ENCODE results near the gene FOXB1.
A peak's percentile ranks its signal among the peaks of the same experiment; 100 is the strongest.

The FOXB1 gene

DNA sequence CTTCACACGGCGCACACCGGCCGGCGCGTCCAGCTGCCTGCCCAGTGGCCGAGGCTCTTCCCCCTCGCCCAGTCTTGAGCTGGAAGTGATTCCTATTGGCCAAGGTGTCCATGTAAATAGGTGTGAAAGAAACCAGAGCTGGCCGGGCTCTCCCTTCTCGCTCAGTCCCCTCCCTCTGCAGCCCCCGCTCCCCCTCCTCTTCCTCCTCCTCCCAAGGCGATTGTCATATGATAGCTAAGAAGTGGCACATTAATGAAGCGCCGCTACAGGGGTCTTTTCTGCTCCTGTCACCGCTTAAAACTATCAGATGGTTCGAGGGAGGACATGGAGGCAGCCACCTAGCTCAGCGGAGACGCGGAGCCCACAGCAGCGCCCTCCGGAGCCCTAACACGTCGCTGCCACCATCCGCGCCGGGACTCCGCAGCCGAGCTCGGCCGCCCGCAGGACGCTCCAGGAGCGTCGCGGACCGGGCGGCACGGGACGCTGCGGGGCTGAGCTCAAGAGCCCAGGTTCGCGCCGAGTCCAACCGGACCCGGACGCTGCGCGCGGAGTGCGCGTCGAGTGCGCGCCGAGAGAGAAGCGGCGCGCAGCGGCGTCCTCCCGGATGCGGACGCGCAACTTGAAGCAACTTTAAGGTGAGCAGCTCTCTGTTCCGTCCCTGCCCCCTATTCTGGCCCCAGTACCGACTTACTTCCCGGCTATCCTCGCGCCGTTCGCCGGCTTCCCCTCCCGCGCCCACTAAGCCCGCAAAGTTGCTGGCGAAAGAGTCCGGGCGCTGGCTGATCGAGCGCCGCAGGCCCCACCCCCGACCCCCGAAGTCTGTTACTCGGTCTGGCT is at the start of gene FOXB1:
FOXB1 (plus strand) TSS at position 303 of the 837 bp plus-strand sequence. CDS start 653 bp downstream, outside the sequence.
- no peak for DNase-seq

DNA sequence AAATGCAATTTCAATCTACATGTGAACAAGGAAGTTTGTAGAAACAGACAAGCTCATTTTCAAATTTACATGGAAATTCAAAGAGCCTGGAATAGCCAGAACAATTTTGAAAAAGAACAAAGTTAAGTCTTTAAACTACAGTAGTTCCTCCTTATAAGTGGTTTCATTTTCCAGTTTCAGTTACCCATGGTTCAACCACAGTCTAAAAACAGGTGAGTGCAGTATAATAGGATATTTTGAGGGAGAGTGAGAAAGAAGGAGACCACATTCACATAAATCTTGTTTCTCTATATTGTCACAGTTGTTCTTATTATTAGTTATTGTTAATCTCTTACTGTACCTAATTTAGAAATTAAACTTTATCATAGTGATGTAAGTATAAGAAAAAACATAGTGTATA is 45.8 kb upstream of the FOXB1 start:
- DNase-seq, result no peak

DNA sequence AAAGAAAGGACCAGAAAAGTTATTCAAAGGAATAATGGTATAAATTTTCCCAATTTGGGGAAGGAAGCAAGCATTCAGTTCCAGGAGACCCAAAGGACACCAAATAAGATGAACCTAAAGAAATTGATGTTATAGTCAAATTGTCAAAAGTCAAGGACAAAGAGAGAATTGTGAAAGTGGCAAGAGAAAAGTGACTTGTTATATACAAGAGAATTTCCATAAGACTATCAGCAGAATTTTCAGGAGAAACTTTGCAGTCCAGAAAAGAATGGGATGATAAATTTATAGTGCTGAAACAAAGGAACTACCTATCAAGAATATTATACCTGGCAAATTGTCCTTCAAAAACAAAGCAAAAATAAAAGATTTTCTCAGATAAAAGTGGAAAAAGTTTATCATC is 43.8 kb upstream of the FOXB1 start:
- DNase-seq, result no peak

DNA sequence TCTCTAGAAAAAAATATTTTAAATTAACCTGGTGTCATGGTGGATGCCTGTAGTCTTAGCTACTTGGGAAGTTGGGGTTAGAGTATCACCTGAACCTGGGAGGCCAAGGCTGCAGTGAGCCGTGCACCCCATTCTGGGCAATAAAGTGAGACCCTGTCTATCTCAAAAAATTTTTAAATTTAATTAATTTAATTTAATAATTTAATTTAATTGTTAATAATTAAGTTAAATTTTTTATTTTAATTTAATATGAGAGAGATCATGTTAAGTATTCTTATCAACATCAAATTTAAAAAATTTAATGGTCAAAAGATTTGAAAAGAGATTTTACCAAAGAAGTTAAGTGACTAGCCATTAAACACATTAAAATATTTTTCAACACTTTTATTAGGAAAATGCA is 40.8 kb upstream of the FOXB1 start:
- no peak for DNase-seq

DNA sequence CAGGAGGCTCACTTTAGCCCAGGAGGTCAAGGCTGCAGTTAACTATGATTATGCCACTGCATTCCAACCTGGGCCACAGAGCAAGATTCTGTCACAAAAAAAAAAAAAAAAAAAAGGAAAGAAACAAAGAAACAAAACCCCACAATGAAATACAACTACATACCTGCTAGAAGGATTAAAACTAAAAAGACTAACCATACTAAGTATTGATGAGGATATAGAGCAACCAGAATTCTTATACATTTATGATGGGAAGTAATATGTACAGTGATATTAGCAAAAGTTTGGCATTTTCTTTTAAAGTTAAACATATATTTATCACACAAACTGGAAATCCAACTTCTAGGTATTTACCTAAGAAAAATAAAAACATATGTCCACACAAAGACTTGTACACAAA is 40.2 kb upstream of the FOXB1 start:
- no peak for DNase-seq

DNA sequence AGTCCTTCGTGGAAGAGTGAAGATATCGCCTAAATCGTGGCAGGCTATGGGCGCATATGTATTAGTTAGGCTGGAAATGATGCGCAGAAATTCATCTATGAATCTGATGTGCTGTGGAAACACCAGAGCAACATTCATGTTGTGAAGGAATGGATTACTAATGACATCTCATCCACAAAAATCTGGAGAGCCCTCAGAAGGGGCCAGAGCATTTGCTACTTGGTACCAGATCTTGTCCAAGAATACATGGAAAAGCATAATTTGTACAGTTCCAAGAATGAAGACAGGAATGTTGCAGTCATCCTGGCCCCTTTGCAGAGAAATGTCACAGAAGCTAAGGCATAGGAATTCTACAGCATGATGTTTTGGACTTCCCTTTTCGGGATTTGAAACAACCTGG is 38.4 kb upstream of the FOXB1 start:
- DNase-seq, result no peak

DNA sequence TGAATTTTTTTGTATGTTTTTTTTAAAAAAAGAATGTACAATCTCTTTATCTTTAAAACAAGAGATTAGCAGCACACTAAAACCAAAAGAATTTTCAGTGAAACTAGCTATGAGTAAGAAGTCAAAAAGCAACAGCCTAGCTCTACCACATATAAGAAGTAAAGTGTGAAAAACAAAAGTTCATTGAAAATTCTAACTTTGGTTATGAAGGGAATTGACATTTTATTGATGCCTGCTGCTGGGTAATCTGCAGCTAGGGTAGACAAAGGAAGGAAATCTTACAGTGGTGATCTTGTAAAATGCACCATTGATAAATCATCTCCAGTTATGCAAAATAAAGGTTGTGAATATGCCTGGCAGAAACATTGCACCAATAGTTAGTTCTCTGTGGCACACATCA is 37.8 kb upstream of the FOXB1 start:
- no peak for DNase-seq

DNA sequence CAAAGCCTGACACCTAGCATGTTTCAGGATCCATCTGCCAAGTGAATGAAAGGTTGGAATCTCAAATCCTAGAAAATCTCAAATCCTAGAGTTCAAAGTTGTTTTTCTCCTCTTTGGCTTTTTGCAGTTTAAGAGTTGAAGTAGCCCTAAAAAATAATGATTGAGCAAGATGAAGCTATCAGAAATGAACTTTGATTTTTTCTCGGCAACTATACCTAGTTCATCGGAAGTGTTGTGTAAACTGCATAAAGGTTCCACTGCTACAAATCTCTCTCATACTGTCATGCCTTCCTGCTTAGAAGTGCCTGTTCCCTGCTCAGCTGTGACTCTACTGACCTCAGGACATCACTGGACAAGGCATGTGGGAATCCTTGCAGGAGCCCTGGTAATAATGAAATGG is 35.8 kb upstream of the FOXB1 start:
- DNase-seq, result no peak

DNA sequence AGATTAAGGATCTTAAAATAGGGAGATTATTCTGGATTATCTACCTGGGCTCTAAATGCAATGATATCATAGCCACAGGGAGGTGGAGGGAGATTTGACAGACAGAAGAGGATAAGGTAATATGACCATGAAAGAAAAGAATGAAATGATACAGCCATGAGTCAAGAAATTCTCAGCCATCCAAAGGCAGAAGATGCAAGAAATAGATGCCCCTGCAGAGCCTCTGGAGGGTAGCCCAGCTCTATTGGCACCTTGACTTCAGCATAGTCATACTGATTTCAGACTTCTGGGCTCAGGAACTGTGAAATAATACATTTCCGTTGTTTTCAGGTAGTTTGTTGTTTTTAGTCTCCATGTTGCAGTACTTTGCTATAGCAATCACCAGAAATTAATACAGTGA is 31.9 kb upstream of the FOXB1 start:
- DNase-seq, result no peak

DNA sequence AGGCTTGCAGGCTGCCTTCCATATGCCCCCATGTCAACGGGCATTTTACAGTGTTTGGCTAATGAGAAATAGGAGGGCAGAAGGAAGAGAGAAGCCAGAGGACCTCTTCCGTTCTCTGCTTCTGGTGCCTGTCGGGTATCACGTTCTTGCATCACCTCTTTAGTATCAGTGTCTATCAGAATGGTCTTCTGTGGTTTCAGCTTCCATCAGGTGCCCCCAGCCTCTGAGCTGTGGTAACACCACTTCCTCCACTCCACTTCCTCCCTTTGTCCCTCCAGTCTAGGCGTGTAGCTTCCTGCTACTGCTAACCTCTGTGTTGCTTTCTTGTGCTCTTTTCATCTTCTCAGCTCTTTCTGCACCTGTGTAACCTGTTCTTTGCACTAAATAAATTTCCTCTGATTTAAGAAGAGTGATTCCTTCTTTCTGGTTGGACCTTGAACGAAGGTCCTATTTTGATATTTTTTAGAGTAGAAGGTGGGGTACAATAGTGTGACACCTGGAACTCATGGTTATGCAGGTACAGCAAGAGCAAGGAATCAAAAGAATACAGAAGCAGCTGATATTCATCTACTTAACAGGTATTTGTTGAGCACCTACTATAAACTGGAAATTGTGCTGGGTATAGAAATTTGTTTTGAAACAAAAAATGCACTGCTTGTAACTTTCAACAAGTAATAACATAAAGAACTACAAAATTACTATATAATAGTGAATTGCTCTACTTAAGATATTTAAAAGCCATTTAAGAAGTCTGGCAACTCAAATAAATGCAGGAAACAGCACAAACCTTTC is 27.4 kb upstream of the FOXB1 start:
- DNase-seq, result peak; percentile 71

DNA sequence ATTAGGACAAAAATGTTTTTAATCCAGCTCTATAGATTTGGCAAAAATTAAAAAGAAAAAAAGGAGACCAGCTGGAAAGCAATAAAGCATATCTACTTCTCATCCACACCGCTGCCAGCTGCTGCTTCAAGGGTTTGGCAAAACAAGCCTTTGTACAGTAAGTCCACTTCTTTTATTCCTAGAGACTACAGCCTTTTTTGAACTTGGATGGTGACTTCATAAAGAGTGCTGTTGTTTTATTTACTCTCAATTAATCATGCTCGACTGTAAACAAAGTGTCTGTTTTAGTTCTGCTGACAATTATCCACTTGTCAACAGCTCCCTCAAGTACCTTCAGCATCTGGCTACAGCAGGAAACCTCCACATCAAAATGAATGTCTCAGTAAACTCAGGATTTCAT is 12.3 kb upstream of the FOXB1 start:
- no peak for DNase-seq

DNA sequence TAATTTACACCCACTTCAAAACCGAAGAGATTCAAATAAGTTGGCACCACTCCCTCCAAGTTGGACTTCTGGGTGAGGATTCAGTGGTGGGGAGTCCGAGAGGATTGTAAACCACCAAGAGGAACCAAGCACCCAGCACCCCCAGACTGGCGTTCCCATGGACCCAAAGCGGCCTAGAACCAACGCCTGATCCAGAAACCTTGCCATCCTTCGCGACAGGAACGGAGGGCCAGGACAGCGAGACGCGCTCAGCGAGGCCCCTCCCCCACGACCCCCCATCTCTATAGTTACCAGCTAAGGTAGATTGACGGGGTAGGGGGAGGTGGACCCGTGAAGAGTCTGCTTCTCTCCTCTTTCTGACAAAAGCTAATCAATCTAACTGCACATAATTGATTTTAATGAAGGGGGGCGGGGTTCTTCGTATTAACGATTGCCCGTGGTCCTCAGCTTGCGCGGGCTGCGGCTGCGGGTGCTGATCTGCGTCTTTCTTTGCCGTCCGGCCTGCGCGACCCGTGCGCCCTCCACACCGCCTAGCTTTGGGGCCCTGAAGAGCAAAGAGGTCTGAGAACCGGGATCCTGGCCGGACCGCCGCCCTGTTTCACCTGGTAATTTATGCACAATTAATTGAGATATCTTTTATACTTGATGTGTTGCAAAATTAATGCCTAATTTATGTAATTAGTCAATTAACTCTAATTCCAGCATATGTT is 10.9 kb upstream of the FOXB1 start:
- no peak for DNase-seq

DNA sequence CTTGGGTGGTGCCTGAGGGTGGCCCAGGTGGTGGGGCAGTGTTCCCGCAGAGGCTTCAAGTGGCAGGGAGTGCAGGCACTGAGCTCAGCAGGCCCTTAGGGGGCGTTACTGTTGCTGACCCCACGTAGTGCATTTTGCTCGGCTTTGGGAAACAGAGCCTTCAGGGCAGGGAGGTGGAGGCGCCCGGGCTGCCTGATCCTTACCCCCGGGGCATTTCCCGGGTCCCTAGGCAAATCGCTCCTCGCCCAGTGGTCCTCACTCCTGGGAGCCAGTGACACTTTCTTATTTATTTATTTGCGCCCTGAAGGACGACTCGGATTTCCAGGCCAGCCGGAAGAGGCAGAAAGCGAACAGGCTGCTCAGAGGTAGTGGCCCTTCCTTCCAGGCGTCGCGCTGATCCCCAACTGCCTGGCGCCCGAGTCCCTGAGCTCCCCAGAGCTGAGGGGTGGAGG is 10.1 kb upstream of the FOXB1 start:
- DNase-seq, result no peak

DNA sequence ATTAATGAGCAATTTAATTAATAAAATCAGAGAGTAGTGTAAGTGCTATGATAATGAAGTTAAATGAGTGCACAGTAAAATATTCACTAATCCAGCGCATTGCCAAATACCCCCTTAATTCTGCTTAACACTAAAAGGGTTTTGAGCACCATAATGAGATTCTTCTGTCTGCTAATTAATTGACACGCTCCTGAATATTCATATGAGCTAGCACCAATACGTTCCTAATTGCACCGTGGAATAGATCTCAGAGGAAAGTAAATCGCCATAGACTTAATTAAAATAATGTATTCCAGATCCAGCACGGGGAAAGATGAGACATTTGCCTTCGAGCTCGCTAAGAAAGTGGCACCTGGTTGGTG is 9.6 kb upstream of the FOXB1 start:
- DNase-seq, result no peak

DNA sequence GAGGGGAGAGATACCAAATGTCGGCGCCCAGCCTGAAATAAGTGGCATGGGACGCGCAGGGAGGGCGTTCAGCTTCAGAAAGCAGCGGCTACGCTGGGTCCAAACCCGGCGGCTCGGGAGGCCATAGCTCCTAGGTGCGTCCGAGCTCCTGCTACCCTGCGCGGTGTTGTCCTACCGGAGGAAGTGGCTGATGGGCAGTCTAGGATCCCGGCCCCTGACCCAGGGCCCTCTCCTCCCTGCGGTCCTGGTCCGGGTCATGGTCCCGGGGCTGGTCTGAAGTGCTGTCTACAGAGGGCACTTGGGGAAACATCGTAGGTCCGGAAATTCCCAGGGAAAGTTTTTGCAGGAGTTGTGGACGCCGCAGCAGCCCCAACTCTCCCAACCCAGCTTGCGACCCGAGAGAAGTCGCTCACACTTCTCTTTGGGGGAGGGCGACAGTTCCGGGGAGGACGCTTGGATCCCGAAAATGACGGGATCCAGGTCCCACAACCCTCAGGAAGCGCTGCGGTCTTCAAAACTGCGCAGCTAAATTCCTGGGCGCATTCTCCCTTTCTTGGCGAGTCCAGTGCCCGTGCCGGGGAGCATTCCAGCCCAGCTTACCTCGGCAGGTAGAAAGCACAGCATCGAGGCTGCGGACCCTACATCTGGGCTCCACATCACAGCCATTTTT is 9.1 kb upstream of the FOXB1 start:
- DNase-seq, result no peak

DNA sequence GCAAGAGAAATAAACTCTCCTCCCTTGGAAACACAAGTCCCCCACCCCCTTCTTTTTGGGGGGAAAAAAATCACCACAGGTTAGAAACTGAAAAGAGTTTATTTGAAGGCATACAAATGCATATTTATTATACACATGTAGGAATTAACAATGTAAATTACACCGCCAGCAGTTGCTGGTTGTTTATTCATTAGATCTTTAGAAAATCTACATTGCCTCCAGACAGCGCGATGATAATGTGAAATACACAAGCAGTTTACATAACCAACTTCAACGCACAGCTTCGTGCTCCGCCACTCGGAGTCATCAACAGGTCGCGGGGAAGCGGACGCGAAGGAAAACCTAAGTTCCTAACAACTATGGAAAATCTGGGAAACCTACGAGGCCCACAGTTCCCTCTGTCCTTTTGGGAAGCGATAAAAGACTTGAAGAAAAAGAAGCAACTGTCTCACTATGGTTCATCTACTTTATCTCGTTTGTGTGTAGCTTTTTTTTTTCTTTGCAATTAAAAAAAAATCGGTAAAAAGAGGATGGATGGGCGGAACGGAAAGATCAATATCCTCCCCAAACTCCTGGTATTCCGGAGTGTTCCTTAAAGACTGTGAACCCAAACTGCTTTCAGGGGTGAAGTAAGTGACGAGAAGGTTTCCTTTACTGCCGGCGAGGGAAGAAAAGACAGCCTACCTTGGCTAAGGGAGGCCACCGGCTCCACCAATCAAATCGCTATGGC is 8.4 kb upstream of the FOXB1 start:
- DNase-seq, result no peak

DNA sequence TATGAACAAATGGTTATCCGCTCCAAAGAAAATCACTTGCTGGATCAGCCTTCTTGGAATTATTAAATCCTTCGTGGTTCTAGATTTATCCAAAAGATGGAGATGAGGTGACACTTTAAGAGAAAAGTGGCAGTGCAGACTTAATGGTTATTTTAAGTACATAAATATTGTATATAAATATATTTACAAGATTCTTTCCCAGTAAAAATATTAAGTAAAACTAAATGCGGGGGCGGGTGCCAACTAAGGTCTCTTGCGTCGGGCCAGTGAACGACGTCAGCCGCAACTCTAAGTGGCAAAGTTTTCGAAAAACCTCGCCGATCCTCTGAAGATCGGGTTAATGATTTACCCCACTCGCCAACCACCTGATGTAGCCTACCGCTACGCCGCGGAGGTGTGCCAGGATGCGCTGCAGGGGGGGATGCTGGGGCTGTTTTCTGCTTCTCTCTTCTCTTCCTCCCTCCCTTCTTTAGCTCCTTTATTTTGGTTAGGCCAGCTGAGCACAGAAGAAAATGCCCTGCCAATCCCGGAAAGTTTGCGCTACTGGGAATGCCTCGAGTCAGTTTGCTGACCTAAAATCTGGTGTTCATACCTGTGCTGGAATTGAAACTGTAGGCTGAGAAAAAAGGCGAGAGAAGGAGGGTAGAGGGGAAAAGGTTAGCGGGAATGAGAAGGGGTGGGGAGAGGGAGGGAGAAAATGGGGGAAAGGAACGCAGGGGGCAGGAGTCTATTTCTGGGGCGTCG is 7.6 kb upstream of the FOXB1 start:
- DNase-seq, result no peak

DNA sequence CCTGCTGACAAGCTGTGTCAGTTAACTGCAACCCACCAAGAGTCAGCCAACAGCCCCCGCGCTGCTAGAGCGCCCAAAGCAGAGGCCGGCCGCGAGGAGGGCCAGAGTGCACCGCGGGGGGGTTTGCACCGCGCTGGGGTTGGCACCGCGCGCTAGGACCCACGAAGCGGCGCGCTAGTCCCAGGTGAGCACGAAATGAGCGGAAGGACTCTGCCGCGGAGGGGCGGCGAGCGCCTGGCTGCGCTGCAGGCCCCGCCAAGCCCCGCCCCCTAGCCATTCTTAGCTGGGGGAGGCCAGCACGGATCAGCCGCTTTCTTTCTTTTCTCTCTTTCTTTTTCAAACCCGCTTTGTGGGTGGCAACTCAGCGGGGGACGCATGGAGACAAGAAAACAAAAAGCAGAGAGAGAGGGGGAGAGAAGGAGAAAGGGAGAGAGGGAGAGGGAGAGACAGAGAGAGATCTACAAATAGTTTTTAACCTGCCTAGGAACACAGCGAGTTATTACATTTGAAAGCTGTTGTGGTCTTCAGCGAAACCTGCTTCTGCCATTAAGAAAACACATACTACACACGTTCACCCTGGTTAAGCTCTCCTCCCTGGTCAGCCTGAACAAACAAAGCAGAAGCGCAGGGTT is 6.9 kb upstream of the FOXB1 start:
- peak; percentile 62 for DNase-seq

DNA sequence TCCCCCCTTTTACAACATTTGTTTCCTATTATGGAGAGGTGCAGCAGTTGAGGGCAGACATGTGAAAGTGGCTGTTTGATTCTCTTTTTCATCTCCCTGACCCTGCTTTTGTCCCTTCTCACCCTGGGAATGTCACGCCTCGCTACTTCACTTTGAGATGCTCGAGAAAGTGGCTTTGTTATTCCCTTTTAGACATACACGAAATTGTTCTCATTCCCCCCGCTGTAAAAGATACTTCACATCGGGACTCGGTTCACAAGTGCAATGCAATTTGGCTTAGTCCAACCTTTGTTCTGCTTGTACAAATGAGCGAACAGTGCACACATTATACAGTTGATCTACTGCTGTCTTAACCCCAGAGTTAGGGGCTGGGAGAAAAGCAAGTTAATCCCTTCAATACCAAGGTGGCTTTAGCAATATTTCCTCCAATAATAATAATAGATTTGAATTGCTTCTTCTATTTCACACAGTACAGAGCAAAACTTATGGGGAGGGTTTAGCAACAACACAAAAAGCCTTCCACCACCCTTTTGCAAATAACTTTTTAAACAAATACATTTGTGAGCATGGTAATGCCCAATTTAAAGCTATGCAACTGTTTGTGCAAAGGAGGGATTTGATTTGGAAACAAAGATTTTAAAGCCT is 5.7 kb upstream of the FOXB1 start:
- DNase-seq, result no peak

DNA sequence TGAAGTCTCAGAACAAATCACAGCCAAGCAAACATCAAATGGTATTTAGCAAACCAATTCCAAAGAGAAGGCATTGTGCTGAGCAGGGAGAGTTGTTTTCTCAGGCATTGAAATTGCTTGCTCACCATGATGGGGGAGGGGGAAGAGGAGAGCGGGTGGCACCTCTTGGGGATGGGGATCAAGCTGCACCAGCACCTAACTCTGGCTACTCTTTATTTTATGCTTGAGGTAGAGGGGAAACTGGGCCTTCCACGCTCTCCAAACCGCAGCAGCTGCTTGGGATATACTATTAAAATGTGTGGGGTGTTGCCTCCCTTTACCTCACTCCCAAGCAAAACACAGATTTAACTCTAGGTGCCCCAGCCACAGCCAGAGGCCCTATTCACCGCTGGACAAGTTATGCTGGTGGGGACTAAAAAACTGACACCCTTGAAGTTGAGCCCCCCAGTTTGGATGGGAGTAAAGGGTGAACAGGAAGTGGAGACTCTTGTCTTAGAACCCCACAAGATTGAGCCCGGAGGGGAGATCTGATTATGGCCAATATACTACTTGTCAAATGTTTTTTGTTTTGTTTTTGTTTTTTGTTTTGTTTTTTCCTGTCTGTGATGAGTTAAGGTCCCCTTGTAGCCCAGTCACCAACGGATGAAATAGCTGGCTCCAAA is 5.0 kb upstream of the FOXB1 start:
- no peak for DNase-seq
